CD14-positive monocyte (primary cell): ENCODE results near the gene ARHGEF11. TPM values are rescaled to one million over a fixed set of nuclear protein-coding genes. Genes with fewer than 3 reads are reported as not detected.

Experiments
- DNase-seq, 3 donors: peaks; one replicate each; pipeline ENCODE4 v3.0.0-alpha.2; 2011 to 2022
- H2AFZ ChIP-seq: 2 replicates; pipeline ENCODE4 v1.6.0; 2012; ENCODE audit warnings: mild to moderate bottlenecking, low read depth, low read length, inconsistent platforms; ENCODE audit not compliant: insufficient read depth, poor library complexity, severe bottlenecking
- H3K27ac ChIP-seq, 2 donors: 1 replicate in 1 of 2; 2 replicates in 1 of 2; pipeline ENCODE4 v1.5.1; 2012 to 2013; ENCODE audit warnings: low read length in 2 of 2, control low read depth in 1 of 2, inconsistent platforms in 1 of 2, low read depth in 1 of 2, mild to moderate bottlenecking in 1 of 2
- H3K27me3 ChIP-seq, 2 donors: one replicate each; pipeline versions ENCODE4 v1.6.0 to v1.6.1; 2011 to 2013; ENCODE audit warnings: low read length in 2 of 2; ENCODE audit not compliant: control insufficient read depth in 2 of 2, insufficient read depth in 2 of 2
- H3K36me3 ChIP-seq, 2 donors: replicated peaks in 1 of 2; 1 replicate in 1 of 2; 2 replicates in 1 of 2; pipeline versions ENCODE4 v1.5.1 to v1.6.1; 2012 to 2013; ENCODE audit warnings: low read length in 2 of 2, control low read depth in 1 of 2, inconsistent platforms in 1 of 2, mild to moderate bottlenecking in 1 of 2; ENCODE audit not compliant: insufficient read depth in 2 of 2, control insufficient read depth in 1 of 2
- H3K4me1 ChIP-seq, 2 donors: 1 replicate in 1 of 2; 2 replicates in 1 of 2; pipeline versions ENCODE4 v1.5.1 to v1.6.1; 2012 to 2013; ENCODE audit warnings: low read length in 2 of 2, control low read depth in 1 of 2, inconsistent platforms in 1 of 2, mild to moderate bottlenecking in 1 of 2, moderate library complexity in 1 of 2; ENCODE audit not compliant: insufficient read depth in 2 of 2, control insufficient read depth in 1 of 2
- H3K4me2 ChIP-seq: replicated peaks from 2 replicates; pipeline ENCODE3; 2012; ENCODE audit warnings: low read length, moderate library complexity, mild to moderate bottlenecking; ENCODE audit not compliant: poor library complexity, severe bottlenecking; ENCODE audit errors: extremely low read depth
- H3K4me3 ChIP-seq, 3 experiments: fragments of 200-600 bp in 1 of 3; sonication (generic) in 1 of 3; replicated peaks in 1 of 3; 1 replicate in 2 of 3; 2 replicates in 1 of 3; pipeline ENCODE4 v1.5.1; 2011 to 2013; ENCODE audit warnings: low read length in 3 of 3, mild to moderate bottlenecking in 3 of 3, control low read depth in 2 of 3, low read depth in 2 of 3, inconsistent platforms in 1 of 3, moderate library complexity in 1 of 3
- H3K79me2 ChIP-seq: 2 replicates; pipeline ENCODE4 v1.6.0; 2012; ENCODE audit warnings: mild to moderate bottlenecking, control low read depth, inconsistent platforms, low read length, moderate library complexity; ENCODE audit not compliant: insufficient read depth
- H3K9ac ChIP-seq: 2 replicates; pipeline ENCODE4 v1.6.0; 2017; ENCODE audit warnings: low read length, mild to moderate bottlenecking; ENCODE audit not compliant: insufficient read depth, poor library complexity, severe bottlenecking
- H3K9me3 ChIP-seq, 2 donors: replicated peaks in 1 of 2; 1 replicate in 1 of 2; 2 replicates in 1 of 2; pipeline versions ENCODE4 v1.5.1 to v1.6.1; 2012 to 2013; ENCODE audit warnings: low read length in 2 of 2, control low read depth in 1 of 2; ENCODE audit not compliant: control insufficient read depth in 1 of 2, insufficient read depth in 1 of 2
- H4K20me1 ChIP-seq: 2 replicates; pipeline ENCODE4 v1.6.0; 2012; ENCODE audit warnings: mild to moderate bottlenecking, low read length, control low read depth, moderate library complexity; ENCODE audit not compliant: insufficient read depth
- H3K27ac Mint-ChIP-seq, 7 donors: one replicate each; pipeline ENCODE4 v1.8.0; 2020; ENCODE audit warnings: mild to moderate bottlenecking in 7 of 7, mixed read lengths in 7 of 7, moderate library complexity in 6 of 7, inconsistent platforms in 2 of 7
- H3K27me3 Mint-ChIP-seq, 3 donors: one replicate each; pipeline ENCODE4 v1.8.0; 2021 to 2022; ENCODE audit warnings: low read depth in 3 of 3, mild to moderate bottlenecking in 3 of 3, mixed read lengths in 3 of 3, moderate library complexity in 3 of 3, inconsistent platforms in 1 of 3
- H3K36me3 Mint-ChIP-seq, 2 donors: one replicate each; pipeline ENCODE4 v1.8.0; 2020; ENCODE audit warnings: mixed read lengths in 2 of 2, inconsistent platforms in 1 of 2, mild to moderate bottlenecking in 1 of 2
- H3K4me1 Mint-ChIP-seq: one replicate; pipeline ENCODE4 v1.8.0; 2020; ENCODE audit warnings: mild to moderate bottlenecking, mixed read lengths
- H3K4me3 Mint-ChIP-seq, 2 donors: one replicate each; pipeline ENCODE4 v1.8.0; 2020; ENCODE audit warnings: mild to moderate bottlenecking in 2 of 2, mixed read lengths in 2 of 2, moderate library complexity in 1 of 2
- H3K9me3 Mint-ChIP-seq, 7 donors: one replicate each; pipeline ENCODE4 v1.8.0; 2020 to 2022; ENCODE audit warnings: mixed read lengths in 7 of 7, mild to moderate bottlenecking in 6 of 7, moderate library complexity in 6 of 7, inconsistent platforms in 2 of 7
- WGBS: methylation state at CpG from one replicate; pipeline ENCODE4 v1.1.5; 2013; ENCODE audit warnings: missing lambda C conversion rate; ENCODE audit not compliant: insufficient coverage; 5-methylcytosine and 5-hydroxymethylcytosine counted together
- intact Hi-C, 2 donors: fragments of 100-400 bp; cut with micrococcal nuclease; formaldehyde crosslinking; loops; one replicate each; pipeline versions ENCODE4 v1.15.0 to v1.15.1; 2023
- polyA plus RNA-seq, 3 donors: library from polyadenylated mRNA; depleted of rRNA in 1 of 3; unstranded in 2 of 3; stranded (reverse) in 1 of 3; fragments of 300-500 nt in 2 of 3; fragments of >200 nt in 1 of 3; fragmentation: Illumina TruSeq in 2 of 3; gene quantifications; 1 replicate in 2 of 3; 2 replicates in 1 of 3; pipeline ENCODE4 v1.2.3, GENCODE V29; 2012 to 2021
- TF ChIP-seq, protein P1 (sequence below): fragments of 200-600 bp; IDR thresholded peaks from one replicate; pipeline ENCODE4 v1.8.0; 2022; ENCODE audit warnings: antibody characterized with exemption, mild to moderate bottlenecking

The ARHGEF11 gene
- polyA plus RNA-seq, 3 donors = 17.0 to 78.5 (median 17.7) TPM

GRCh38 chr1:157086299-157086698 lies 40.8 kb upstream of the ARHGEF11 start:
- Histone ChIP-seq H3K4me2 (no peak overlapping the region), H2AFZ (no peak overlapping the region), H3K79me2 (no peaks in the 10 kb centered on the region), H3K4me1 (peaks cover 19% of the 10 kb centered on the region in 2 donors), H3K36me3 (no peaks in the 10 kb centered on the region), H4K20me1 (no peaks in the 10 kb centered on the region), H3K9ac (no peak overlapping the region), H3K27ac (no peak overlapping the region), H3K9me3 (no peaks in the 10 kb centered on the region), H3K4me3 (no peak overlapping the region), H3K27me3 (no peaks in the 10 kb centered on the region)
- TF ChIP-seq, protein P1, sequence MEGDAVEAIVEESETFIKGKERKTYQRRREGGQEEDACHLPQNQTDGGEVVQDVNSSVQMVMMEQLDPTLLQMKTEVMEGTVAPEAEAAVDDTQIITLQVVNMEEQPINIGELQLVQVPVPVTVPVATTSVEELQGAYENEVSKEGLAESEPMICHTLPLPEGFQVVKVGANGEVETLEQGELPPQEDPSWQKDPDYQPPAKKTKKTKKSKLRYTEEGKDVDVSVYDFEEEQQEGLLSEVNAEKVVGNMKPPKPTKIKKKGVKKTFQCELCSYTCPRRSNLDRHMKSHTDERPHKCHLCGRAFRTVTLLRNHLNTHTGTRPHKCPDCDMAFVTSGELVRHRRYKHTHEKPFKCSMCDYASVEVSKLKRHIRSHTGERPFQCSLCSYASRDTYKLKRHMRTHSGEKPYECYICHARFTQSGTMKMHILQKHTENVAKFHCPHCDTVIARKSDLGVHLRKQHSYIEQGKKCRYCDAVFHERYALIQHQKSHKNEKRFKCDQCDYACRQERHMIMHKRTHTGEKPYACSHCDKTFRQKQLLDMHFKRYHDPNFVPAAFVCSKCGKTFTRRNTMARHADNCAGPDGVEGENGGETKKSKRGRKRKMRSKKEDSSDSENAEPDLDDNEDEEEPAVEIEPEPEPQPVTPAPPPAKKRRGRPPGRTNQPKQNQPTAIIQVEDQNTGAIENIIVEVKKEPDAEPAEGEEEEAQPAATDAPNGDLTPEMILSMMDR = no peak
- Mint-ChIP-seq H3K27me3 (peaks cover 3 to 13% (median 10%) of the 10 kb centered on the region in 3 donors), H3K27ac (peak overlapping the region in 2 of 7 donors; percentile 23 to 25), H3K4me1 (peaks cover 11% of the 10 kb centered on the region), H3K4me3 (no peak overlapping the region), H3K9me3 (no peaks in the 10 kb centered on the region), H3K36me3 (no peaks in the 10 kb centered on the region)
- WGBS = 80% methylated on average over 1 of the region's 6 CpGs
- intact Hi-C loops = no loop called here
- DNase-seq = no peak

GRCh38 chr1:157085421-157085820 lies 39.9 kb upstream of the ARHGEF11 start:
- H3K9ac ChIP-seq = no peak overlapping the region
- Mint-ChIP-seq H3K4me3 (no peak overlapping the region), H3K27ac (peak overlapping the region in 2 of 7 donors; percentile 50 to 76), H3K36me3 (no peaks in the 10 kb centered on the region), H3K27me3 (peaks cover 0 to 10% (median 5%) of the 10 kb centered on the region in 3 donors), H3K9me3 (peaks cover 0 to 2% (median 0%) of the 10 kb centered on the region in 7 donors), H3K4me1 (peaks cover 11% of the 10 kb centered on the region)
- H3K4me2 ChIP-seq = no peak overlapping the region
- 14% methylated on average over 1 of the region's 5 CpGs for WGBS
- intact Hi-C loops = no loop called here
- DNase-seq = peak; percentile 38 to 90 (median 83)
- H3K79me2 ChIP-seq = no peaks in the 10 kb centered on the region
- H3K27me3 ChIP-seq = no peaks in the 10 kb centered on the region
- no peak overlapping the region for H2AFZ ChIP-seq
- H3K27ac ChIP-seq = no peak overlapping the region
- H3K4me3 ChIP-seq = no peak overlapping the region
- no peaks in the 10 kb centered on the region for H4K20me1 ChIP-seq
- no peaks in the 10 kb centered on the region for H3K9me3 ChIP-seq
- H3K36me3 ChIP-seq = no peaks in the 10 kb centered on the region
- TF ChIP-seq, protein P1 = no peak
- H3K4me1 ChIP-seq = peaks cover 19% of the 10 kb centered on the region in 2 donors
